GM21825 (cell line): Measurements from ENCODE around the gene TNFRSF25.
"Not testable (repeated sequence)": the region's sequence is repeated elsewhere in the genome, so short reads cannot be mapped to it uniquely, and the experiment has no call there.

Source experiments
- ATAC-seq: cut with Tn5 transposase; IDR thresholded peaks from one replicate; pipeline ENCODE4 v1.9.1; 2021; ENCODE audit warnings: mild to moderate bottlenecking, moderate library complexity; ENCODE audit not compliant: unreplicated experiment

The TNFRSF25 gene

GRCh38 chr1:6470132-6471085 is 4.4 kb upstream of the TNFRSF25 start:
- ATAC-seq = no peak

- ATAC-seq = no peak
Observed at GRCh38 chr1:6468729-6469461, 2.9 kb upstream of the TNFRSF25 start.

- no peak for ATAC-seq
Observed at GRCh38 chr1:6467744-6468688, 2.0 kb upstream of the TNFRSF25 start.

- ATAC-seq = no peak
Observed at GRCh38 chr1:6467224-6467623, 1.3 kb upstream of the TNFRSF25 start.

- ATAC-seq = no peak
Observed at GRCh38 chr1:6466751-6467150, 778 bp upstream of the TNFRSF25 start.

GRCh38 chr1:6465461-6466005 is 440 bp downstream of the TNFRSF25 start:
- ATAC-seq = no peak

GRCh38 chr1:6464915-6465314 is 1.1 kb downstream of the TNFRSF25 start:
- ATAC-seq = no peak

- no peak for ATAC-seq
Observed at GRCh38 chr1:6464514-6464836, 1.5 kb downstream of the TNFRSF25 start.

GRCh38 chr1:6463120-6463412 is 2.9 kb downstream of the TNFRSF25 start:
- ATAC-seq = no peak

- no peak for ATAC-seq
Observed at GRCh38 chr1:6462412-6463119, 3.4 kb downstream of the TNFRSF25 start.

- no peak for ATAC-seq
Observed at GRCh38 chr1:6461538-6462411, 4.2 kb downstream of the TNFRSF25 start.

- no peak for ATAC-seq
Observed at GRCh38 chr1:6461051-6461530, 4.9 kb downstream of the TNFRSF25 start.

- ATAC-seq = no peak
Observed at GRCh38 chr1:6460301-6461050, 5.5 kb downstream of the TNFRSF25 start.

GRCh38 chr1:6459850-6460265 is 6.1 kb downstream of the TNFRSF25 start:
- ATAC-seq = no peak

- no peak for ATAC-seq
Observed at GRCh38 chr1:6456800-6457466, 9.0 kb downstream of the TNFRSF25 start.

- ATAC-seq = not testable (repeated sequence)
Observed at GRCh38 chr1:6455752-6456520, 10.0 kb downstream of the TNFRSF25 start.
